ENCODE data around the gene U2SURP. TPM values are rescaled to one million over a fixed set of nuclear protein-coding genes. Genes with fewer than 3 reads are reported as not detected.
A peak's percentile ranks its signal among the peaks of the same experiment; 100 is the strongest.

Gene U2SURP
- total RNA-seq, 1 experiment from 2014 or later, result 275 TPM

GRCh38 chr3:143066033-143066432, 64.7 kb downstream of the U2SURP start:
- intact Hi-C loops (cut with micrococcal nuclease; ENCODE audit: unreplicated experiment), result no loop called here
- no peaks in the 10 kb centered on the region for H3K9me3 Mint-ChIP-seq (ENCODE audit: low read depth, unreplicated experiment)
- H3K4me1 Mint-ChIP-seq (ENCODE audit: low read depth, unreplicated experiment), result no peaks in the 10 kb centered on the region
- TF ChIP-seq CTCF (IDR thresholded peaks at IDR 0.05; ENCODE audit: unreplicated experiment), result no peak
- H3K36me3 Mint-ChIP-seq (ENCODE audit: insufficient read depth, unreplicated experiment), result peaks cover 7% of the 10 kb centered on the region
- no peaks in the 10 kb centered on the region for H3K27me3 Mint-ChIP-seq (ENCODE audit: unreplicated experiment)
- TSS peak; percentile 9 for BruUV-seq (replicated peaks)
- DNase-seq, result no peak
- H3K4me3 Mint-ChIP-seq (ENCODE audit: low read depth, unreplicated experiment), result no peak overlapping the region
- CTCF ChIA-PET, result no interaction called here
- no peak overlapping the region for H3K27ac Mint-ChIP-seq (ENCODE audit: unreplicated experiment)

GRCh38 chr3:143067201-143067600, 65.8 kb downstream of the U2SURP start:
- CTCF ChIA-PET, result no interaction called here
- H3K27me3 Mint-ChIP-seq (ENCODE audit: unreplicated experiment), result no peaks in the 10 kb centered on the region
- DNase-seq, result no peak
- no peak overlapping the region for H3K4me3 Mint-ChIP-seq (ENCODE audit: low read depth, unreplicated experiment)
- no peak for TF ChIP-seq CTCF (IDR thresholded peaks at IDR 0.05; ENCODE audit: unreplicated experiment)
- BruUV-seq (replicated peaks), result no TSS peak
- peaks cover 5% of the 10 kb centered on the region for H3K4me1 Mint-ChIP-seq (ENCODE audit: low read depth, unreplicated experiment)
- H3K27ac Mint-ChIP-seq (ENCODE audit: unreplicated experiment), result no peak overlapping the region
- intact Hi-C loops (cut with micrococcal nuclease; ENCODE audit: unreplicated experiment), result no loop called here
- no peaks in the 10 kb centered on the region for H3K9me3 Mint-ChIP-seq (ENCODE audit: low read depth, unreplicated experiment)
- H3K36me3 Mint-ChIP-seq (ENCODE audit: insufficient read depth, unreplicated experiment), result no peaks in the 10 kb centered on the region

- Mint-ChIP-seq H3K27me3 (ENCODE audit: unreplicated experiment) (no peaks in the 10 kb centered on the region), H3K36me3 (ENCODE audit: insufficient read depth, unreplicated experiment) (no peaks in the 10 kb centered on the region), H3K4me3 (ENCODE audit: low read depth, unreplicated experiment) (no peak overlapping the region), H3K27ac (ENCODE audit: unreplicated experiment) (no peak overlapping the region), H3K9me3 (ENCODE audit: low read depth, unreplicated experiment) (no peaks in the 10 kb centered on the region), H3K4me1 (ENCODE audit: low read depth, unreplicated experiment) (peaks cover 8% of the 10 kb centered on the region)
- intact Hi-C loops (cut with micrococcal nuclease; ENCODE audit: unreplicated experiment), result no loop called here
- no TSS peak for BruUV-seq (replicated peaks)
- no peak for DNase-seq
- CTCF ChIA-PET, result no interaction called here
- no peak for TF ChIP-seq CTCF (IDR thresholded peaks at IDR 0.05; ENCODE audit: unreplicated experiment)
These were observed 66.7 kb downstream of the U2SURP start for GRCh38 chr3:143068059-143068458.

- H3K9me3 Mint-ChIP-seq (ENCODE audit: low read depth, unreplicated experiment), result no peaks in the 10 kb centered on the region
- no peaks in the 10 kb centered on the region for H3K27me3 Mint-ChIP-seq (ENCODE audit: unreplicated experiment)
- no peak for TF ChIP-seq CTCF (IDR thresholded peaks at IDR 0.05; ENCODE audit: unreplicated experiment)
- no peak overlapping the region for H3K4me3 Mint-ChIP-seq (ENCODE audit: low read depth, unreplicated experiment)
- no peak overlapping the region for H3K27ac Mint-ChIP-seq (ENCODE audit: unreplicated experiment)
- CTCF ChIA-PET, result interaction anchor here (0.6 to 2.0 kb wide), 4 partner anchors 8 to 603 kb away, joined by 3 to 17 read pairs (median 6); no protein-coding TSS in a partner anchor
- no peaks in the 10 kb centered on the region for H3K36me3 Mint-ChIP-seq (ENCODE audit: insufficient read depth, unreplicated experiment)
- no TSS peak for BruUV-seq (replicated peaks)
- intact Hi-C loops (cut with micrococcal nuclease; ENCODE audit: unreplicated experiment), result loop anchor here (2.0 to 5.0 kb wide), 3 partner anchors 574 to 692 kb away; no protein-coding TSS in a partner anchor
- peaks cover 8% of the 10 kb centered on the region for H3K4me1 Mint-ChIP-seq (ENCODE audit: low read depth, unreplicated experiment)
- peak; percentile 35 for DNase-seq
These were observed 69.7 kb downstream of the U2SURP start for GRCh38 chr3:143070977-143071551.

Measured in Calu3 (cell line).